DND-41 (cell line): ENCODE results near the gene TMEM208.

Source experiments
- EZH2 ChIP-seq: IDR thresholded peaks from 3 replicates; pipeline ENCODE4 v1.6.1; 2012; ENCODE audit warnings: borderline replicate concordance, low read depth, mild to moderate bottlenecking, moderate library complexity, low read length, inconsistent platforms; ENCODE audit not compliant: severe bottlenecking
- TF ChIP-seq, protein P1 (sequence below): IDR thresholded peaks from 2 replicates; pipeline ENCODE4 v1.5.1; 2012; ENCODE audit warnings: borderline replicate concordance, low read length, moderate library complexity, mild to moderate bottlenecking; ENCODE audit not compliant: poor library complexity, severe bottlenecking; ENCODE audit errors: extremely low read depth

- TF ChIP-seq, protein P1, sequence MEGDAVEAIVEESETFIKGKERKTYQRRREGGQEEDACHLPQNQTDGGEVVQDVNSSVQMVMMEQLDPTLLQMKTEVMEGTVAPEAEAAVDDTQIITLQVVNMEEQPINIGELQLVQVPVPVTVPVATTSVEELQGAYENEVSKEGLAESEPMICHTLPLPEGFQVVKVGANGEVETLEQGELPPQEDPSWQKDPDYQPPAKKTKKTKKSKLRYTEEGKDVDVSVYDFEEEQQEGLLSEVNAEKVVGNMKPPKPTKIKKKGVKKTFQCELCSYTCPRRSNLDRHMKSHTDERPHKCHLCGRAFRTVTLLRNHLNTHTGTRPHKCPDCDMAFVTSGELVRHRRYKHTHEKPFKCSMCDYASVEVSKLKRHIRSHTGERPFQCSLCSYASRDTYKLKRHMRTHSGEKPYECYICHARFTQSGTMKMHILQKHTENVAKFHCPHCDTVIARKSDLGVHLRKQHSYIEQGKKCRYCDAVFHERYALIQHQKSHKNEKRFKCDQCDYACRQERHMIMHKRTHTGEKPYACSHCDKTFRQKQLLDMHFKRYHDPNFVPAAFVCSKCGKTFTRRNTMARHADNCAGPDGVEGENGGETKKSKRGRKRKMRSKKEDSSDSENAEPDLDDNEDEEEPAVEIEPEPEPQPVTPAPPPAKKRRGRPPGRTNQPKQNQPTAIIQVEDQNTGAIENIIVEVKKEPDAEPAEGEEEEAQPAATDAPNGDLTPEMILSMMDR, result no peak
- TF ChIP-seq EZH2, result no peak
Measured at GRCh38 chr16:67257486-67258160, 30.7 kb downstream of the TMEM208 start.
